PC-9 (cell line): ENCODE data around the gene POLR2F.

Experiments
- CTCF ChIP-seq: fragments of 200-600 bp; sonication (generic); conservative IDR thresholded peaks from 2 replicates; pipeline ENCODE4 v1.6.1; 2017; ENCODE audit warnings: mixed run types, antibody characterized with exemption, mild to moderate bottlenecking, moderate library complexity
- EZH2 ChIP-seq: fragments of 200-600 bp; sonication (generic); IDR thresholded peaks from 2 replicates; pipeline ENCODE4 v1.8.0; 2017; ENCODE audit warnings: antibody characterized with exemption, low read depth

- TF ChIP-seq EZH2 (no peak), CTCF (no peak)
These were observed 23.0 kb downstream of the POLR2F start for GRCh38 chr22:37976547-37976946.
